HEK293T (cell line): ENCODE data around the gene NTNG2.

Experiments
- CTCF ChIA-PET: fragments of 350-600 bp; formaldehyde crosslinking; extraction: SDS; loops from one replicate; lab custom pipeline; 2021; ENCODE audit warnings: antibody characterized with exemption, inconsistent platforms; lab: Yijun Ruan, JAX
- POLR2A ChIA-PET: fragments of 350-600 bp; formaldehyde crosslinking; extraction: SDS; loops from one replicate; lab custom pipeline; 2020; ENCODE audit warnings: antibody characterized with exemption, inconsistent platforms; lab: Yijun Ruan, JAX
- DNase-seq: peaks from one replicate; pipeline ENCODE4 v3.0.0; 2012; ENCODE audit warnings: mixed read lengths; ENCODE audit errors: extremely low spot score
- ARNT ChIP-seq: fragments of 450-650 bp; IDR thresholded peaks from 2 replicates; pipeline ENCODE4 v1.6.1; 2017; ENCODE audit warnings: mild to moderate bottlenecking
- BHLHE40 ChIP-seq: fragments of 450-650 bp; IDR thresholded peaks from 2 replicates; pipeline ENCODE4 v1.6.1; 2016; ENCODE audit warnings: mild to moderate bottlenecking, moderate library complexity, borderline replicate concordance
- CTBP1 ChIP-seq: fragments of 450-650 bp; IDR thresholded peaks from 2 replicates; pipeline ENCODE4 v1.6.1; 2016; ENCODE audit warnings: borderline replicate concordance
- ELF4 ChIP-seq: fragments of 450-650 bp; IDR thresholded peaks from 2 replicates; pipeline ENCODE4 v1.6.1; 2017; ENCODE audit warnings: antibody characterized with exemption
- FOXA1 ChIP-seq: fragments of 450-650 bp; IDR thresholded peaks from 2 replicates; pipeline ENCODE4 v1.6.1; 2016; ENCODE audit warnings: mild to moderate bottlenecking
- FOXK2 ChIP-seq: fragments of 450-650 bp; IDR thresholded peaks from 2 replicates; pipeline ENCODE4 v1.6.1; 2016; ENCODE audit warnings: mild to moderate bottlenecking
- FOXM1 ChIP-seq: fragments of 450-650 bp; IDR thresholded peaks from 2 replicates; pipeline ENCODE4 v1.6.1; 2017; ENCODE audit warnings: mild to moderate bottlenecking, borderline replicate concordance
- HDGF ChIP-seq: fragments of 450-650 bp; IDR thresholded peaks from 2 replicates; pipeline ENCODE4 v1.6.1; 2017; ENCODE audit warnings: antibody characterized with exemption, borderline replicate concordance
- L3MBTL2 ChIP-seq: fragments of 450-650 bp; conservative IDR thresholded peaks from 2 replicates; pipeline ENCODE4 v1.6.1; 2016; ENCODE audit warnings: mild to moderate bottlenecking
- LEF1 ChIP-seq: fragments of 450-650 bp; IDR thresholded peaks from 2 replicates; pipeline ENCODE4 v1.6.1; 2017; ENCODE audit warnings: mild to moderate bottlenecking, borderline replicate concordance
- NFRKB ChIP-seq: fragments of 450-650 bp; IDR thresholded peaks from 2 replicates; pipeline ENCODE4 v1.6.1; 2016; ENCODE audit warnings: mild to moderate bottlenecking, moderate library complexity
- PKNOX1 ChIP-seq: fragments of 450-650 bp; IDR thresholded peaks from 2 replicates; pipeline ENCODE4 v1.6.1; 2016
- SP1 ChIP-seq: fragments of 450-650 bp; IDR thresholded peaks from 2 replicates; pipeline ENCODE4 v1.6.1; 2017
- SUZ12 ChIP-seq: fragments of 450-650 bp; IDR thresholded peaks from 2 replicates; pipeline ENCODE4 v1.6.1; 2016; ENCODE audit warnings: mild to moderate bottlenecking
- TARDBP ChIP-seq: fragments of 450-650 bp; IDR thresholded peaks from 2 replicates; pipeline ENCODE4 v1.6.1; 2016
- ZNF384 ChIP-seq: fragments of 450-650 bp; IDR thresholded peaks from 2 replicates; pipeline ENCODE4 v1.6.1; 2016

The NTNG2 gene

GRCh38 chr9:132226571-132227430, 64.9 kb downstream of the NTNG2 start:
- TF ChIP-seq NFRKB = no peak
- no peak for TF ChIP-seq LEF1
- TF ChIP-seq TARDBP = no peak
- no peak for TF ChIP-seq CTBP1
- no peak for TF ChIP-seq PKNOX1
- no peak for TF ChIP-seq ARNT
- TF ChIP-seq SUZ12 = no peak
- TF ChIP-seq ELF4 = no peak
- ChIA-PET POLR2A (no interaction called here), CTCF (interaction anchor here (1.0 to 1.1 kb wide), 2 partner anchors 10 to 61 kb away, joined by 3 to 5 read pairs; no protein-coding TSS in a partner anchor)
- no peak for DNase-seq

GRCh38 chr9:132228062-132228461, 66.2 kb downstream of the NTNG2 start:
- ChIA-PET CTCF (no interaction called here), POLR2A (no interaction called here)
- TF ChIP-seq PKNOX1 (no peak), ELF4 (no peak), BHLHE40 (no peak), ARNT (no peak), FOXM1 (no peak), LEF1 (no peak), ZNF384 (no peak), NFRKB (no peak), SUZ12 (no peak), L3MBTL2 (no peak), FOXA1 (no peak), FOXK2 (no peak), HDGF (no peak), SP1 (no peak)
- no peak for DNase-seq

- TF ChIP-seq SP1 (no peak), ELF4 (no peak), FOXK2 (no peak), TARDBP (no peak)
- ChIA-PET POLR2A (no interaction called here), CTCF (no interaction called here)
- DNase-seq = no peak
These were observed 68.7 kb downstream of the NTNG2 start for GRCh38 chr9:132230605-132231004.

- no peak for DNase-seq
- TF ChIP-seq NFRKB = no peak
- no peak for TF ChIP-seq FOXA1
- no peak for TF ChIP-seq PKNOX1
- TF ChIP-seq LEF1 = no peak
- no peak for TF ChIP-seq TARDBP
- no peak for TF ChIP-seq ELF4
- no peak for TF ChIP-seq ZNF384
- no peak for TF ChIP-seq ARNT
- ChIA-PET CTCF (no interaction called here), POLR2A (no interaction called here)
These were observed 69.3 kb downstream of the NTNG2 start for GRCh38 chr9:132231019-132231701.

- TF ChIP-seq ARNT = no peak
- no peak for DNase-seq
- ChIA-PET CTCF (interaction anchor here (1.3 kb wide), 1 partner anchor 63 kb away, joined by 3 read pairs; no protein-coding TSS in a partner anchor), POLR2A (no interaction called here)
These were observed 70.7 kb downstream of the NTNG2 start for GRCh38 chr9:132232522-132232921.

GRCh38 chr9:132233138-132233537, 71.3 kb downstream of the NTNG2 start:
- no peak for DNase-seq
- ChIA-PET CTCF (interaction anchor here (0.6 to 3.6 kb wide), 4 partner anchors 35 to 422 kb away, joined by 3 to 41 read pairs (median 8); no protein-coding TSS in a partner anchor), POLR2A (no interaction called here)
- TF ChIP-seq HDGF = no peak
- TF ChIP-seq ELF4 = no peak

GRCh38 chr9:132234535-132234934, 72.7 kb downstream of the NTNG2 start:
- ChIA-PET POLR2A (no interaction called here), CTCF (interaction anchor here (0.6 to 3.6 kb wide), 3 partner anchors 25 to 65 kb away, joined by 3 to 41 read pairs (median 5); no protein-coding TSS in a partner anchor)
- TF ChIP-seq TARDBP = no peak
- no peak for TF ChIP-seq PKNOX1
- no peak for TF ChIP-seq CTBP1
- TF ChIP-seq ZNF384 = no peak
- TF ChIP-seq NFRKB = no peak
- no peak for TF ChIP-seq SP1
- TF ChIP-seq FOXA1 = no peak
- TF ChIP-seq HDGF = no peak
- TF ChIP-seq ELF4 = no peak
- TF ChIP-seq BHLHE40 = no peak
- no peak for TF ChIP-seq FOXM1
- TF ChIP-seq FOXK2 = no peak
- TF ChIP-seq LEF1 = no peak
- no peak for TF ChIP-seq L3MBTL2
- TF ChIP-seq ARNT = no peak
- no peak for TF ChIP-seq SUZ12
- no peak for DNase-seq
